ENCODE results near the gene DNER.

DNER gene

DNA sequence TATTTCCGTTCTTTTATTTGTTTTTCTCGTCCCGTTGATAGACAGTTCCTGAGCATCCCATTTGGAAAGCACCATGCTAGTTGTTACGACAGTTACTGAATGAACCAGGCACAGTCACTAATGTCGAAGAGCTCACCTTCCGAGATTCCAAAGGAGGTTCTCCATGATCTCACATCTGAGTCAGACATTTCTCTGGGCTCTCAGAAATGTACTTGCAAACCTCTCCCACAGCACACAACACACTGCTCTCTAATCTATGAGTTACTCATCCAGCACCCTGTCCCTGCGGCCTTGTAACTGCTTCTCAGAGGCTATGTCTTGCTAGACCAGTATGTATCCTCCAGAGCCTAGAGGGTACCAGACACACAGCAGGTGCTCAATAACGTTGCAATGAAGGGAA, 174.7 kb downstream of the DNER start:
- TF ChIP-seq, protein P1, sequence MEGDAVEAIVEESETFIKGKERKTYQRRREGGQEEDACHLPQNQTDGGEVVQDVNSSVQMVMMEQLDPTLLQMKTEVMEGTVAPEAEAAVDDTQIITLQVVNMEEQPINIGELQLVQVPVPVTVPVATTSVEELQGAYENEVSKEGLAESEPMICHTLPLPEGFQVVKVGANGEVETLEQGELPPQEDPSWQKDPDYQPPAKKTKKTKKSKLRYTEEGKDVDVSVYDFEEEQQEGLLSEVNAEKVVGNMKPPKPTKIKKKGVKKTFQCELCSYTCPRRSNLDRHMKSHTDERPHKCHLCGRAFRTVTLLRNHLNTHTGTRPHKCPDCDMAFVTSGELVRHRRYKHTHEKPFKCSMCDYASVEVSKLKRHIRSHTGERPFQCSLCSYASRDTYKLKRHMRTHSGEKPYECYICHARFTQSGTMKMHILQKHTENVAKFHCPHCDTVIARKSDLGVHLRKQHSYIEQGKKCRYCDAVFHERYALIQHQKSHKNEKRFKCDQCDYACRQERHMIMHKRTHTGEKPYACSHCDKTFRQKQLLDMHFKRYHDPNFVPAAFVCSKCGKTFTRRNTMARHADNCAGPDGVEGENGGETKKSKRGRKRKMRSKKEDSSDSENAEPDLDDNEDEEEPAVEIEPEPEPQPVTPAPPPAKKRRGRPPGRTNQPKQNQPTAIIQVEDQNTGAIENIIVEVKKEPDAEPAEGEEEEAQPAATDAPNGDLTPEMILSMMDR (IDR thresholded peaks at IDR 0.05; ENCODE audit: control insufficient read depth, insufficient read depth, low read depth, low read length, missing control alignments): no peak
- H3K4me3 ChIP-seq (ENCODE audit: control insufficient read depth, low read depth, low read length): no peak overlapping the region
- DNase-seq (ENCODE audit: low read depth): no peak

DNA sequence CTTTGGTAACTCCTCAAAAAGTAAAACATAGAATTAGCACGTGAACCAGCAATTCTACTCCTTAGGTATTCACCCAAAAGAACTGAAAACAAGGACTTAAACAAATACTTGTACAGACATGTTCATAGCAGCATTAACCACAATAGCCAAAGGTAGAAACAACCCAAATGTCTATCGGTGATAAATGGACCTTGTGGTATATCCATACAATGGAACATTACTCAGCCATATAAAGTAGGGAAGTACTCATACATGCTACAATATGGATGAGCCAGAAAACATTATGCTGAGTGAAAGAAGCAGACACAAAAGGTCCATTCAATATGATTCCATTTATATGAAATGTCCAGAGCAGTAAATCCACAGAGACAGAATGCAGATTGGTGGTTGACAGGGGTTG, 182.8 kb downstream of the DNER start:
- TF ChIP-seq, protein P1 (IDR thresholded peaks at IDR 0.05; ENCODE audit: control insufficient read depth, insufficient read depth, low read depth, low read length, missing control alignments): no peak
- no peak overlapping the region for H3K4me3 ChIP-seq (ENCODE audit: control insufficient read depth, low read depth, low read length)
- no peak for DNase-seq (ENCODE audit: low read depth)

DNA sequence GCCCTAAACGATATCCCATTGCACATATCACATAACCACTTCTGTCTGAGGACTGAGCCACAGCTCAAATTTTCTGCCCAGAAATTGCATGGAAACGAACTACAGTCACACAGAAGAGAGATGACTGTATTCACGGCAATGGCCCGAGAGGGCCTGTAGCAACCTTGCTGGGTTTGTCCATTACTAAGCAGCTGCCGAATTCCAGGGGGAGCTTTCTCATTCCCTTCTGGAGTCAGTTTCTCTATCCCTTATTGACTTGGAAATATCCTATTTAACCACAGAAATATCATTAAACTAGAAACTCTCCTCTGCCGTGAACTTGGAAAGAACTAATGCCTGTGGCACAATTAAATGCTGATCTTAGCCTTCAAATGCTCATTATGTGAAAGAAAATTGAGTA, 183.9 kb downstream of the DNER start:
- no peak for DNase-seq (ENCODE audit: low read depth)
- TF ChIP-seq, protein P1 (IDR thresholded peaks at IDR 0.05; ENCODE audit: control insufficient read depth, insufficient read depth, low read depth, low read length, missing control alignments): no peak
- no peak overlapping the region for H3K4me3 ChIP-seq (ENCODE audit: control insufficient read depth, low read depth, low read length)

DNA sequence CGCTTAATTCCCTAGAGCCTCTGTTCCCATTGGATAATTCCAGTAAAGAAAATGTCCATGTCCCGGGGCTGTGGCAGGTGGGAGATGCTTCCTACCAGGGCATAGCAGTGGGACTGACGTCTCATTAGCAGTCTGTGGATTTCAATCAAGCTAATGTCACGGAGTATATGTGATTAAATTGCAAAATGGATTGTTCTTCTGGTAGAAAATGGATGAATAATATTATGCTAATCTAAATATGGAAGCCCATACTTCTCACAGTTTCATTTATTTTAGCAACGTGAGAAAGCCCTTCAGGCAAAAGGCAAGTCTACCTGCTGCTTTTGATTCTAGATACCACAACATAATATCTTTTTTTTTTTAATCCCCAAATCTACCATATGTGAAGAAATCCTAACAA, 185.5 kb downstream of the DNER start:
- no peak overlapping the region for H3K4me3 ChIP-seq (ENCODE audit: control insufficient read depth, low read depth, low read length)
- TF ChIP-seq, protein P1 (IDR thresholded peaks at IDR 0.05; ENCODE audit: control insufficient read depth, insufficient read depth, low read depth, low read length, missing control alignments): no peak
- no peak for DNase-seq (ENCODE audit: low read depth)

DNA sequence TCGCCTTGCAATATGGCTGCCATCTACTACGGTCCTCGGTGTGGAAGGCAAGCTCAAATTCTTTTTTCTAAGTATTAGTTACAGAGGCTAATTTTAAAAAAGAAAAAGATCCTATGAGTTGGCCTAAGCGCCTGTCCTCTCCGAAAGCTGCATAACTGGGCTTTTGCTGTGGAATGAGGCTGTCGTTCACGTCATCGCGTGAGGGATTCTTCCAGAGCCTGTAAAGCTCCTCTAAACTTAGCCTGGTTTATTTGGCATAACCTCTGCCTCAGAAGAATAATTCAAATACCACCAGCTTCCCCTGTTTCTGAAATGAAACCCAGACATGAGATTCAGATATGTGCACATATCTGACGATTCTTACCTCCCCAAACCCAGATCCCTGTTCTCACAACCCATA, 187.4 kb downstream of the DNER start:
- no peak for DNase-seq (ENCODE audit: low read depth)
- TF ChIP-seq, protein P1 (IDR thresholded peaks at IDR 0.05; ENCODE audit: control insufficient read depth, insufficient read depth, low read depth, low read length, missing control alignments): no peak
- H3K4me3 ChIP-seq (ENCODE audit: control insufficient read depth, low read depth, low read length): no peak overlapping the region

DNA sequence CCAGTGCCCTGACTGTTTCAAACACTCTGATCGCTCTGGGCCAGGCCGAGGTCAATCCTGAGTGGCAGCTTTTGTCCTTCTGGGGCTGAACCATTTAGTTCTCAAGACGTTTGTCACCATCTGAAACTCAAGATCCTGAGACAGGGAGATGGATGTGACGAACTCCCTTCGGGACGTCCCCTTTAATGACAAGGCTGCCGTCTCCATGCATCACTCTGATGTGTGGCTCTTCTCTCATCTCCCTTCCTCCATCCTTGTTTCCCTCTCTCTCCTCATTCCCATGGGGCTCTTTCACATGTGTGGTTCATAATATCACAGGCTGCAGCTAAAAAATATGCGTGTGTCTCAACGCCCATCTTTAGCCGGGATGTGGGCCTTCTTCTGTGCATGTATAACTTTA, 189.6 kb downstream of the DNER start:
- TF ChIP-seq, protein P1 (IDR thresholded peaks at IDR 0.05; ENCODE audit: control insufficient read depth, insufficient read depth, low read depth, low read length, missing control alignments): no peak
- DNase-seq (ENCODE audit: low read depth): no peak
- H3K4me3 ChIP-seq (ENCODE audit: control insufficient read depth, low read depth, low read length): no peak overlapping the region

DNA sequence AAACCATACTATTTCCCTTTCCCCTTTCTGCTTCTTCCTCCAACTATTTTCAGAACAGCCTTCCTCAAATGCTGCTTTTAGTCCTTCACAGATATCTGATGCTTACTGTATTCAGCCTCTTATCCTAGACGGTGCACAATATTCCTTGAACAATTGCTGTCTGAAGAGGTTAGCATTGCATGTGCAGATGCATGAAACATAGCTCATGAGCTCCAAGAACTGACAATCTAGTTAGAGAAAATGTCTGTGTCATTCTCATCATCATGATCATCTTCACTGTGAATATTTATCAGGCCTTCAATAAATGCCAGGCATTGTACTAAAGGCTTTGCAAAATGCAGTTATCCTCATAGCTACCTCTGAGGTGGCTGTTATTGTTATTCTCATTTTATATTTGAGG, 190.7 kb downstream of the DNER start:
- TF ChIP-seq, protein P1 (IDR thresholded peaks at IDR 0.05; ENCODE audit: control insufficient read depth, insufficient read depth, low read depth, low read length, missing control alignments): no peak
- DNase-seq (ENCODE audit: low read depth): no peak
- no peak overlapping the region for H3K4me3 ChIP-seq (ENCODE audit: control insufficient read depth, low read depth, low read length)
